ENCODE data around the gene TNK1.

DNA sequence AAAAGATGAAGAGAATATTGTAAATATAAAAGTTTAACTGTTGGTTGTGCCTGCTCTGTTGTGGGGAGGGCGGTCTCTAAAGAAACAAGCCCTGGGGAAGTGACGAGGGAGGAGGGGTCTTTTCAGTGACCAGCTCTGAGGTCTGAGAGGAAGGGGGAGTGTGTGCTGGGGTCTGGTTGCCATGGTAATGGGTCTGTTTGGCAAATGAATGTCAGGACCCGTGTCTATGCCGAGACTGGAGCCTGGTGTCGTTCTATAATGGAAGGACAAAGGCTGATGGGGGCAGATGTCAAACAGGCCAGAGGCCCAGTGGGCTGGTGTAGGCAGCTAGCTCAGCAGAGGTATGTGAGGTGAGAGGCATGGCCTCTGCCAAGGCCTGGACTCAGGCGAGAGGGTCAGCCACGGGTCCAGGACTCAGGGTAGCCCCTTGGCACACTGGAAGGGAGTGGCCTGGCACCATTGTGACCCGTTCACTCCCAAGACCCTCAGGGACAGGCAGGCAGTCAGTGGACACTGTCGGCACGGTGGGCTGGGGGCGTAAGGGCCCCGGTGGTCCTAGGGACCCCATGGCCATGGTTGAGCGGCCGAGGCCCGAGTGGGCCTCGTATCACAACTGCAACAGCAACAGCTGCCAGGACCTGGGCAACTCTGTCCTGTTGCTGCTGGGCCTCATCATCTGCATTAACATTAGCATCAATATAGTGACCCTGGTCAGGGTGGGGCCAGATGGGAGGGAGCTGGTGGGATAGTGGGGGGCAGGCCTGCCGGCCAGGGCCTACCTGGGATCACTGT lies 39.1 kb downstream of the TNK1 start, which contains the start of gene SPEM1:
- TF ChIP-seq, protein P1, sequence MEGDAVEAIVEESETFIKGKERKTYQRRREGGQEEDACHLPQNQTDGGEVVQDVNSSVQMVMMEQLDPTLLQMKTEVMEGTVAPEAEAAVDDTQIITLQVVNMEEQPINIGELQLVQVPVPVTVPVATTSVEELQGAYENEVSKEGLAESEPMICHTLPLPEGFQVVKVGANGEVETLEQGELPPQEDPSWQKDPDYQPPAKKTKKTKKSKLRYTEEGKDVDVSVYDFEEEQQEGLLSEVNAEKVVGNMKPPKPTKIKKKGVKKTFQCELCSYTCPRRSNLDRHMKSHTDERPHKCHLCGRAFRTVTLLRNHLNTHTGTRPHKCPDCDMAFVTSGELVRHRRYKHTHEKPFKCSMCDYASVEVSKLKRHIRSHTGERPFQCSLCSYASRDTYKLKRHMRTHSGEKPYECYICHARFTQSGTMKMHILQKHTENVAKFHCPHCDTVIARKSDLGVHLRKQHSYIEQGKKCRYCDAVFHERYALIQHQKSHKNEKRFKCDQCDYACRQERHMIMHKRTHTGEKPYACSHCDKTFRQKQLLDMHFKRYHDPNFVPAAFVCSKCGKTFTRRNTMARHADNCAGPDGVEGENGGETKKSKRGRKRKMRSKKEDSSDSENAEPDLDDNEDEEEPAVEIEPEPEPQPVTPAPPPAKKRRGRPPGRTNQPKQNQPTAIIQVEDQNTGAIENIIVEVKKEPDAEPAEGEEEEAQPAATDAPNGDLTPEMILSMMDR (IDR thresholded peaks at IDR 0.05 in 8 of 11, conservative IDR thresholded peaks at IDR 0.05 in 3 of 11): no peak
- TF ChIP-seq POLR2A (IDR thresholded peaks at IDR 0.05): no peak
